Measurements from ENCODE around the gene NDUFB2.

The NDUFB2 gene

GRCh38 chr7:140679186-140679585, 17.3 kb upstream of the NDUFB2 start:
- no peak overlapping the region for H2AFZ ChIP-seq (ENCODE audit: low read length)
- peaks cover 38% of the 10 kb centered on the region for H3K4me1 ChIP-seq (ENCODE audit: insufficient read depth, low read length, severe bottlenecking)
- TF ChIP-seq EZH2 (IDR thresholded peaks at IDR 0.05; ENCODE audit: borderline replicate concordance, low read length) = no peak
- TF ChIP-seq, protein P1, sequence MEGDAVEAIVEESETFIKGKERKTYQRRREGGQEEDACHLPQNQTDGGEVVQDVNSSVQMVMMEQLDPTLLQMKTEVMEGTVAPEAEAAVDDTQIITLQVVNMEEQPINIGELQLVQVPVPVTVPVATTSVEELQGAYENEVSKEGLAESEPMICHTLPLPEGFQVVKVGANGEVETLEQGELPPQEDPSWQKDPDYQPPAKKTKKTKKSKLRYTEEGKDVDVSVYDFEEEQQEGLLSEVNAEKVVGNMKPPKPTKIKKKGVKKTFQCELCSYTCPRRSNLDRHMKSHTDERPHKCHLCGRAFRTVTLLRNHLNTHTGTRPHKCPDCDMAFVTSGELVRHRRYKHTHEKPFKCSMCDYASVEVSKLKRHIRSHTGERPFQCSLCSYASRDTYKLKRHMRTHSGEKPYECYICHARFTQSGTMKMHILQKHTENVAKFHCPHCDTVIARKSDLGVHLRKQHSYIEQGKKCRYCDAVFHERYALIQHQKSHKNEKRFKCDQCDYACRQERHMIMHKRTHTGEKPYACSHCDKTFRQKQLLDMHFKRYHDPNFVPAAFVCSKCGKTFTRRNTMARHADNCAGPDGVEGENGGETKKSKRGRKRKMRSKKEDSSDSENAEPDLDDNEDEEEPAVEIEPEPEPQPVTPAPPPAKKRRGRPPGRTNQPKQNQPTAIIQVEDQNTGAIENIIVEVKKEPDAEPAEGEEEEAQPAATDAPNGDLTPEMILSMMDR (IDR thresholded peaks at IDR 0.05; ENCODE audit: low read length) = no peak
- H3K9me2 ChIP-seq (ENCODE audit: low read depth, low read length) = no peaks in the 10 kb centered on the region
- H3K9me3 ChIP-seq (ENCODE audit: low read length) = no peaks in the 10 kb centered on the region
- no peaks in the 10 kb centered on the region for H4K20me1 ChIP-seq (ENCODE audit: insufficient read depth, low read length)
- no peak overlapping the region for H3K27ac ChIP-seq (ENCODE audit: low read depth, low read length, poor library complexity, severe bottlenecking)
- no peak overlapping the region for H3K4me2 ChIP-seq (ENCODE audit: low read length)
- H3K9ac ChIP-seq (ENCODE audit: low read length) = no peak overlapping the region
- H3F3A ChIP-seq (ENCODE audit: insufficient read depth, low read length) = peaks cover 16% of the 10 kb centered on the region; the same call in 1 of the 2 replicates
- H3K4me3 ChIP-seq (ENCODE audit: low read depth, low read length, poor library complexity, severe bottlenecking) = no peak overlapping the region
- H3K27me3 ChIP-seq (ENCODE audit: insufficient read depth, low read length) = no peaks in the 10 kb centered on the region
- peaks cover 54% of the 10 kb centered on the region for H3K36me3 ChIP-seq (ENCODE audit: insufficient read depth, low read length)
- no peaks in the 10 kb centered on the region for H3K79me2 ChIP-seq (ENCODE audit: insufficient read depth, low read length)

- Histone ChIP-seq H3K4me1 (ENCODE audit: insufficient read depth, low read length, severe bottlenecking) (peaks cover 21% of the 10 kb centered on the region), H3K27ac (ENCODE audit: low read depth, low read length, poor library complexity, severe bottlenecking) (no peak overlapping the region), H3F3A (ENCODE audit: insufficient read depth, low read length) (0 out of 2 replicates have a peak, but pooled peaks cover 2% of the 10 kb centered on the region), H3K36me3 (ENCODE audit: insufficient read depth, low read length) (peaks cover 66% of the 10 kb centered on the region), H3K4me3 (ENCODE audit: low read depth, low read length, poor library complexity, severe bottlenecking) (no peak overlapping the region), H4K20me1 (ENCODE audit: insufficient read depth, low read length) (no peaks in the 10 kb centered on the region), H3K27me3 (ENCODE audit: insufficient read depth, low read length) (no peaks in the 10 kb centered on the region), H3K4me2 (ENCODE audit: low read length) (no peak overlapping the region), H3K9me2 (ENCODE audit: low read depth, low read length) (no peaks in the 10 kb centered on the region), H3K9ac (ENCODE audit: low read length) (no peak overlapping the region), H3K9me3 (ENCODE audit: low read length) (no peaks in the 10 kb centered on the region), H3K79me2 (ENCODE audit: insufficient read depth, low read length) (no peaks in the 10 kb centered on the region), H2AFZ (ENCODE audit: low read length) (no peak overlapping the region)
- TF ChIP-seq EZH2 (IDR thresholded peaks at IDR 0.05; ENCODE audit: borderline replicate concordance, low read length) = no peak
- TF ChIP-seq, protein P1 (IDR thresholded peaks at IDR 0.05; ENCODE audit: low read length) = no peak
Measured at GRCh38 chr7:140680886-140681285, 15.6 kb upstream of the NDUFB2 start.

- TF ChIP-seq, protein P1 (IDR thresholded peaks at IDR 0.05; ENCODE audit: low read length) = no peak
- TF ChIP-seq EZH2 (IDR thresholded peaks at IDR 0.05; ENCODE audit: borderline replicate concordance, low read length) = no peak
- no peaks in the 10 kb centered on the region for H3K27me3 ChIP-seq (ENCODE audit: insufficient read depth, low read length)
- H4K20me1 ChIP-seq (ENCODE audit: insufficient read depth, low read length) = no peaks in the 10 kb centered on the region
- no peak overlapping the region for H3K4me2 ChIP-seq (ENCODE audit: low read length)
- no peaks in the 10 kb centered on the region for H3K9me2 ChIP-seq (ENCODE audit: low read depth, low read length)
- peaks cover 12% of the 10 kb centered on the region for H3K4me1 ChIP-seq (ENCODE audit: insufficient read depth, low read length, severe bottlenecking)
- peaks cover 71% of the 10 kb centered on the region for H3K36me3 ChIP-seq (ENCODE audit: insufficient read depth, low read length)
- no peaks in the 10 kb centered on the region for H3K79me2 ChIP-seq (ENCODE audit: insufficient read depth, low read length)
- H3F3A ChIP-seq (ENCODE audit: insufficient read depth, low read length) = no peaks in the 10 kb centered on the region
- H3K27ac ChIP-seq (ENCODE audit: low read depth, low read length, poor library complexity, severe bottlenecking) = no peak overlapping the region
- H2AFZ ChIP-seq (ENCODE audit: low read length) = no peak overlapping the region
- H3K4me3 ChIP-seq (ENCODE audit: low read depth, low read length, poor library complexity, severe bottlenecking) = no peak overlapping the region
- H3K9ac ChIP-seq (ENCODE audit: low read length) = no peak overlapping the region
- no peaks in the 10 kb centered on the region for H3K9me3 ChIP-seq (ENCODE audit: low read length)
Measured at GRCh38 chr7:140681766-140682165, 14.7 kb upstream of the NDUFB2 start.

Data from OCI-LY1 (cell line).